HG03460 (cell line): ENCODE results near the gene PRXL2C.

ENCODE experiments used
- ATAC-seq: cut with Tn5 transposase; IDR thresholded peaks from one replicate; pipeline ENCODE4 v1.9.1; 2021; ENCODE audit not compliant: unreplicated experiment

The PRXL2C gene

GRCh38 chr9:96612966-96613589 is 42.0 kb downstream of the PRXL2C start:
- no peak for ATAC-seq

GRCh38 chr9:96612105-96612965 is 42.8 kb downstream of the PRXL2C start:
- ATAC-seq: no peak

GRCh38 chr9:96611302-96611701 is 43.8 kb downstream of the PRXL2C start:
- ATAC-seq: no peak

- no peak for ATAC-seq
These were observed 45.4 kb downstream of the PRXL2C start for GRCh38 chr9:96609732-96610131.

- no peak for ATAC-seq
These were observed 47.1 kb downstream of the PRXL2C start for GRCh38 chr9:96607971-96608370.

- ATAC-seq: no peak
These were observed 49.8 kb downstream of the PRXL2C start for GRCh38 chr9:96605328-96605727.

- ATAC-seq: no peak
These were observed 51.2 kb downstream of the PRXL2C start for GRCh38 chr9:96604004-96604319.

- no peak for ATAC-seq
These were observed 51.7 kb downstream of the PRXL2C start for GRCh38 chr9:96603305-96604003.

GRCh38 chr9:96599298-96599697 is 55.8 kb downstream of the PRXL2C start:
- ATAC-seq: no peak

GRCh38 chr9:96596601-96597111 is 58.5 kb downstream of the PRXL2C start:
- ATAC-seq: no peak
